Endothelial cell of umbilical vein (primary cell): ENCODE measurements around the gene PKP4. TPM values are rescaled to one million over a fixed set of nuclear protein-coding genes. Genes with fewer than 3 reads are reported as not detected.

Experiments used
- BruUV-seq: library from RNA; stranded (reverse); fragments of 400-500 nt; replicated peaks from 2 replicates; lab custom pipeline; 2021; lab: Mats Ljungman, UMichigan
- CTCF ChIA-PET: fragments of 300-600, 350-600 bp; sonication (Branson Sonifier 250); formaldehyde crosslinking; loops from one replicate; lab custom pipeline; 2021; ENCODE audit warnings: antibody characterized with exemption, inconsistent platforms; lab: Charles Lee
- POLR2A ChIA-PET: fragments of 300-600, 350-600 bp; sonication (Branson Sonifier 250); formaldehyde crosslinking; loops from one replicate; lab custom pipeline; 2021; ENCODE audit warnings: antibody characterized with exemption, inconsistent platforms; lab: Charles Lee
- DNase-seq: peaks from one replicate; pipeline ENCODE4 v3.0.0-alpha.2; 2011; ENCODE audit warnings: low read depth, low spot score
- FAIRE-seq: peaks from 2 replicates; lab custom pipeline; 2011; peaks lifted over from hg19 to GRCh38; lab: Jason Lieb, UNC
- H2AFZ ChIP-seq: 2 replicates; pipeline ENCODE4 v1.6.0; 2012; ENCODE audit warnings: low read depth, low read length, control low read depth, inconsistent platforms
- H3K27ac ChIP-seq: 2 replicates; pipeline ENCODE4 v1.5.1; 2011; ENCODE audit warnings: low read depth, mild to moderate bottlenecking, control low read depth, low read length, moderate library complexity; ENCODE audit not compliant: insufficient read depth
- H3K27me3 ChIP-seq, 2 experiments: 2 replicates each; pipeline versions ENCODE4 v1.6.0 to v1.6.1; 2011; ENCODE audit warnings: low read length in 2 of 2, mixed read lengths in 1 of 2; ENCODE audit not compliant: control insufficient read depth in 2 of 2, insufficient read depth in 2 of 2
- H3K36me3 ChIP-seq, 2 experiments: 2 replicates in 1 of 2; 3 replicates in 1 of 2; pipeline ENCODE4 v1.5.1; 2011; ENCODE audit warnings: low read length in 2 of 2, mild to moderate bottlenecking in 1 of 2, moderate library complexity in 1 of 2; ENCODE audit not compliant: control insufficient read depth in 2 of 2, insufficient read depth in 2 of 2; ENCODE audit errors: extremely low read depth in 1 of 2
- H3K4me1 ChIP-seq: 3 replicates; pipeline ENCODE4 v1.5.1; 2011; ENCODE audit warnings: mild to moderate bottlenecking, low read length; ENCODE audit not compliant: control insufficient read depth, insufficient read depth; ENCODE audit errors: extremely low read depth
- H3K4me2 ChIP-seq: 2 replicates; pipeline ENCODE4 v1.6.1; 2011; ENCODE audit warnings: low read length, control low read depth, mixed read lengths; ENCODE audit not compliant: insufficient read depth
- H3K4me3 ChIP-seq, 3 experiments: fragments of 200-600 bp in 1 of 3; sonication (generic), shearing (Covaris generic) in 1 of 3; replicated peaks in 1 of 3; 2 replicates each; pipeline ENCODE4 v1.5.1; 2011 to 2016; ENCODE audit warnings: control low read depth in 3 of 3, low read length in 3 of 3, mild to moderate bottlenecking in 2 of 3, inconsistent platforms in 1 of 3, low read depth in 1 of 3, moderate library complexity in 1 of 3; ENCODE audit not compliant: insufficient read depth in 1 of 3
- H3K79me2 ChIP-seq: 2 replicates; pipeline ENCODE4 v1.6.0; 2012; ENCODE audit warnings: low read length, inconsistent platforms; ENCODE audit not compliant: control insufficient read depth, insufficient read depth
- H3K9ac ChIP-seq: replicated peaks from 2 replicates; pipeline ENCODE3; 2011; ENCODE audit warnings: low read length, control low read depth; ENCODE audit not compliant: insufficient read depth; ENCODE audit errors: extremely low read depth
- H3K9me1 ChIP-seq: replicated peaks from 3 replicates; pipeline ENCODE4 v1.6.0; 2011; ENCODE audit warnings: mild to moderate bottlenecking, low read length; ENCODE audit not compliant: control insufficient read depth, insufficient read depth; ENCODE audit errors: extremely low read depth
- H3K9me3 ChIP-seq: replicated peaks from 2 replicates; pipeline ENCODE4 v1.5.1; 2012; ENCODE audit warnings: low read length, inconsistent platforms; ENCODE audit not compliant: control insufficient read depth, insufficient read depth
- H4K20me1 ChIP-seq: replicated peaks from 2 replicates; pipeline ENCODE3; 2011; ENCODE audit warnings: mild to moderate bottlenecking, low read length; ENCODE audit not compliant: control insufficient read depth, insufficient read depth; ENCODE audit errors: extremely low read depth
- CTCF ChIP-seq, 2 donors: IDR thresholded peaks; 1 replicate in 1 of 2; 2 replicates in 1 of 2; pipeline ENCODE4 v1.5.1; 2011; ENCODE audit warnings: low read length in 2 of 2, mild to moderate bottlenecking in 2 of 2, moderate library complexity in 2 of 2, control low read depth in 1 of 2, inconsistent platforms in 1 of 2, low read depth in 1 of 2; ENCODE audit not compliant: insufficient read depth in 1 of 2; ENCODE audit errors: extremely low read depth in 1 of 2
- EZH2 ChIP-seq: IDR thresholded peaks from 2 replicates; pipeline ENCODE4 v1.6.1; 2012; ENCODE audit warnings: borderline replicate concordance, low read depth, mild to moderate bottlenecking, moderate library complexity, low read length, inconsistent platforms; ENCODE audit not compliant: severe bottlenecking
- FOS ChIP-seq: IDR thresholded peaks from 2 replicates; pipeline ENCODE4 v1.6.1; 2011; ENCODE audit warnings: mild to moderate bottlenecking, low read length, moderate library complexity, borderline replicate concordance; ENCODE audit not compliant: insufficient read depth
- GATA2 ChIP-seq: IDR thresholded peaks from 2 replicates; pipeline ENCODE4 v1.7.0; 2011; ENCODE audit warnings: low read depth, mild to moderate bottlenecking, moderate library complexity, mixed read lengths, low read length; ENCODE audit not compliant: insufficient read length, insufficient read depth
- JUN ChIP-seq: IDR thresholded peaks from 2 replicates; pipeline ENCODE4 v1.6.1; 2011; ENCODE audit warnings: borderline replicate concordance, low read depth; ENCODE audit not compliant: insufficient read length, insufficient read depth
- MAX ChIP-seq: IDR thresholded peaks from 2 replicates; pipeline ENCODE4 v1.6.1; 2011; ENCODE audit not compliant: insufficient read depth, insufficient read length
- MYC ChIP-seq: IDR thresholded peaks from one replicate; pipeline ENCODE4 v1.6.1; 2011; ENCODE audit warnings: mild to moderate bottlenecking, low read depth, low read length
- POLR2A ChIP-seq: IDR thresholded peaks from 2 replicates; pipeline ENCODE4 v1.6.1; 2012; ENCODE audit warnings: low read depth, mild to moderate bottlenecking, control low read depth, low read length
- POLR2AphosphoS5 ChIP-seq: IDR thresholded peaks from 2 replicates; pipeline ENCODE4 v1.6.1; 2012; ENCODE audit warnings: low read depth, mild to moderate bottlenecking, control low read depth, low read length, moderate library complexity; ENCODE audit not compliant: insufficient read depth
- dilution Hi-C: fragments of 300-500 bp; cut with MboI; formaldehyde crosslinking; loops from one replicate; pipeline ENCODE4 v1.15.0; 2019; ENCODE audit warnings: low sequenced_read_pairs; ENCODE audit not compliant: extremely low pct_ligation_motif_present
- intact Hi-C: fragments of 100-400 bp; cut with micrococcal nuclease; formaldehyde crosslinking; loops from one replicate; pipeline ENCODE4 v1.10.0; 2022
- polyA plus RNA-seq, 4 experiments: library from polyadenylated mRNA; depleted of rRNA in 3 of 4; stranded (reverse) in 3 of 4; unstranded in 1 of 4; fragments of >200 nt; gene quantifications; 2 replicates each; pipeline versions ENCODE4 v1.2.1 to v1.2.3, GENCODE V29; 2011 to 2012; ENCODE audit warnings: missing spikeins in 1 of 4
- total RNA-seq: library from RNA; stranded (reverse); gene quantifications from 2 replicates; pipeline ENCODE4 v1.2.3, GENCODE V29; 2021

The PKP4 gene
- total and polyA plus RNA-seq, 2 donors (not counting 3 experiments of a cell fraction or from before 2014, with no cell fraction given): 35.4 to 68.5 TPM

- no peak overlapping the region for H3K4me2 ChIP-seq
- TF ChIP-seq POLR2AphosphoS5 (no peak), EZH2 (no peak), JUN (no peak), FOS (no peak), GATA2 (no peak), POLR2A (no peak)
- peak; percentile 53 for DNase-seq
- H2AFZ ChIP-seq: no peak overlapping the region
- FAIRE-seq: no peak
- no peak overlapping the region for H3K27ac ChIP-seq
- H3K9ac ChIP-seq: no peak overlapping the region
- no peaks in the 10 kb centered on the region for H3K9me1 ChIP-seq
- dilution Hi-C loops: no loop called here
- H3K4me1 ChIP-seq: no peaks in the 10 kb centered on the region
- H3K4me3 ChIP-seq: no peak overlapping the region
- no peaks in the 10 kb centered on the region for H4K20me1 ChIP-seq
- no peaks in the 10 kb centered on the region for H3K36me3 ChIP-seq
- no peaks in the 10 kb centered on the region for H3K9me3 ChIP-seq
- BruUV-seq: no TSS peak
- intact Hi-C loops: no loop called here
- no peaks in the 10 kb centered on the region for H3K79me2 ChIP-seq
- CTCF ChIA-PET: interaction anchor here (1.4 kb wide), 1 partner anchor 158 kb away, joined by 3 read pairs; no protein-coding TSS in a partner anchor
- POLR2A ChIA-PET: no interaction called here
- H3K27me3 ChIP-seq: no peaks in the 10 kb centered on the region
Measured at GRCh38 chr2:158575051-158575635, 118.4 kb downstream of the PKP4 start.

GRCh38 chr2:158577141-158577540, 120.4 kb downstream of the PKP4 start:
- H4K20me1 ChIP-seq: no peaks in the 10 kb centered on the region
- CTCF ChIA-PET: interaction anchor here (1.3 kb wide), 1 partner anchor 121 kb away, joined by 5 read pairs; the partner anchor contains the start of genes CCDC148 and PKP4
- intact Hi-C loops: no loop called here
- FAIRE-seq: no peak
- dilution Hi-C loops: no loop called here
- no peak overlapping the region for H3K4me2 ChIP-seq
- H2AFZ ChIP-seq: no peak overlapping the region
- POLR2A ChIA-PET: no interaction called here
- no peak for TF ChIP-seq CTCF (IDR thresholded peaks at IDR 0.05; ENCODE audit: extremely low read depth in 1 of 2, insufficient read depth in 1 of 2, low read depth in 1 of 2, low read length in 2 of 2)
- no peak for TF ChIP-seq MYC
- no peak for TF ChIP-seq GATA2
- TF ChIP-seq MAX: no peak
- no peak for TF ChIP-seq POLR2AphosphoS5
- no peak for TF ChIP-seq EZH2
- no peak for TF ChIP-seq POLR2A
- no peak for TF ChIP-seq JUN
- no peak for TF ChIP-seq FOS
- no peaks in the 10 kb centered on the region for H3K9me1 ChIP-seq
- no peak overlapping the region for H3K9ac ChIP-seq
- no peaks in the 10 kb centered on the region for H3K79me2 ChIP-seq
- no peaks in the 10 kb centered on the region for H3K36me3 ChIP-seq
- H3K4me3 ChIP-seq: no peak overlapping the region
- H3K27ac ChIP-seq: no peak overlapping the region
- no peaks in the 10 kb centered on the region for H3K27me3 ChIP-seq
- no peaks in the 10 kb centered on the region for H3K9me3 ChIP-seq
- no peaks in the 10 kb centered on the region for H3K4me1 ChIP-seq
- DNase-seq: no peak
- BruUV-seq: no TSS peak
